ENCODE results near the gene H6PD.

Gene H6PD

DNA sequence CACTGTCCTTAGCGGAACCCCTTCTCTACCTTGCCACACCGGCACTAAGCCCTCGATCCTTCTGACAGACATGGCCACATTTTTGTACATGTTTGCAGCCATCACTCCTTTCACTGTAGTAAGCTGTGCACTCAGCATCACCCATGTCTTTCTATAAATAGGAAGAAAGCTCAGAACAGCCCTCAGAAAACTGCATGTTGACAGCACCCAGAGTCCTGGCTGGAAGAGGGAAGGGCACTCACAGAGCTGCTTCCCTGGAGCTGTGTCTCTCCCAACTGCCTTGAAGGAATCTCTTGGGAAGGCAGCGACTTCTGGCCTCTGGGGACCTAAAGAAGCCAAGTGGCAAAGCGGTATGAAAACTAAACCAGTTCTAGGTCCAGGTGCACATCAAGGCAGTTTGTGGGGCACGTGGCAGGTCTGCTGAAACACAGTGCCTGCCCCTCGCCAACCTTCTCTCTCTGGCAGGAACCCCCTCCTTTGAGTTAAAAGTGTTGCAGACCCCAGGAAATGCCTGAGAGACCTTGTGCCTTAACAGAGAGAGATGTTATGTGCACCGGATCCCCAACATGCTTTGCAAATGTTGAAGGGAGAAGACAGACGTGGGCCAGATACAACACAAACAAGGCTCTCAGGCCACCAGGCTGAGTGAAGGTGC lies 41.9 kb upstream of the H6PD start:
- no peak overlapping the region for H3K4me3 ChIP-seq (ENCODE audit: low read depth, low read length)
- no peaks in the 10 kb centered on the region for H3K9me3 ChIP-seq (ENCODE audit: severe bottlenecking)
- no peaks in the 10 kb centered on the region for H3K36me3 ChIP-seq
- no peaks in the 10 kb centered on the region for H3K27me3 ChIP-seq (ENCODE audit: insufficient read depth, low read depth, severe bottlenecking)
- no peak for DNase-seq
- TF ChIP-seq, protein P1, sequence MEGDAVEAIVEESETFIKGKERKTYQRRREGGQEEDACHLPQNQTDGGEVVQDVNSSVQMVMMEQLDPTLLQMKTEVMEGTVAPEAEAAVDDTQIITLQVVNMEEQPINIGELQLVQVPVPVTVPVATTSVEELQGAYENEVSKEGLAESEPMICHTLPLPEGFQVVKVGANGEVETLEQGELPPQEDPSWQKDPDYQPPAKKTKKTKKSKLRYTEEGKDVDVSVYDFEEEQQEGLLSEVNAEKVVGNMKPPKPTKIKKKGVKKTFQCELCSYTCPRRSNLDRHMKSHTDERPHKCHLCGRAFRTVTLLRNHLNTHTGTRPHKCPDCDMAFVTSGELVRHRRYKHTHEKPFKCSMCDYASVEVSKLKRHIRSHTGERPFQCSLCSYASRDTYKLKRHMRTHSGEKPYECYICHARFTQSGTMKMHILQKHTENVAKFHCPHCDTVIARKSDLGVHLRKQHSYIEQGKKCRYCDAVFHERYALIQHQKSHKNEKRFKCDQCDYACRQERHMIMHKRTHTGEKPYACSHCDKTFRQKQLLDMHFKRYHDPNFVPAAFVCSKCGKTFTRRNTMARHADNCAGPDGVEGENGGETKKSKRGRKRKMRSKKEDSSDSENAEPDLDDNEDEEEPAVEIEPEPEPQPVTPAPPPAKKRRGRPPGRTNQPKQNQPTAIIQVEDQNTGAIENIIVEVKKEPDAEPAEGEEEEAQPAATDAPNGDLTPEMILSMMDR (IDR thresholded peaks at IDR 0.05; ENCODE audit: low read depth, low read length): no peak
- H3K27ac ChIP-seq: no peak overlapping the region

DNA sequence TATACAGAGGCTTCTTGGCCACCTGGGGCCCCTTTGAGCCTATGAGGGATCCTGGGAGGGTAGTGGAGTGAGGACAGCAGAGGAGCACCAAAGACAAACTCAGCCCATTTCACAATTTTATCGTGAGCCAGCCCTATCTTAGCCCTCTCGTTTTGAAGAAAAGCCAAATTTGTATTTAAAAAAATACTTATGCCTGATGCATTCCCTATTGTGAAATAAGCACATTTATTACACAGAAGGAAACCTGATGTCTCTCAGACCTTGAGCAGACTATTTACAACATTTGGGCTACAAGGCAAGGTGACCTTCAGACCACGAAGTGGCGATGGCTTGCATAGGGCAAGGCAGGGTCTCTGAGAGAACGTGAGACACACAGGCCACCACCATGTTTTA lies 41.3 kb upstream of the H6PD start:
- no peak for DNase-seq
- TF ChIP-seq, protein P1 (IDR thresholded peaks at IDR 0.05; ENCODE audit: low read depth, low read length): no peak

DNA sequence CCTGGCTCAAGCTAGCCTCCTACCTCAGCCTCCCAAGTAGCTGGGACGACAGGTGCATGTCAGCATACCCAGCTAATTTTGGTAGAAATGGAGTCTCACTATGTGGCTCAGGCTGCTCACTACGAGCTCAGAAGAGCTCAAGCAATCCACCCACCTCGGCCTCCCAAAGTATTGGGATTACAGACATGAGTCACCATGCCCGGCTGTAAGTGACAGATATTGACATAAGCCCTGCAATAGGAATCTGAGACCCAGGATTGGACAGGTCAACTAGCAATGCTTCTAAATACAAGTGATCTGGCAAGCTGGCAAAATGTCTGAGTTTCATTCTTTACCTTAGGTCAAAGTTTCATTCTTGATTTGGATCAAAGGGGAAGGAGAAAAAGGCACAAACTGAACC lies 40.5 kb upstream of the H6PD start:
- DNase-seq: peak; percentile 48
- no peaks in the 10 kb centered on the region for H3K36me3 ChIP-seq
- no peaks in the 10 kb centered on the region for H3K9me3 ChIP-seq (ENCODE audit: severe bottlenecking)
- no peak overlapping the region for H3K4me3 ChIP-seq (ENCODE audit: low read depth, low read length)
- TF ChIP-seq, protein P1 (IDR thresholded peaks at IDR 0.05; ENCODE audit: low read depth, low read length): no peak
- no peak overlapping the region for H3K27ac ChIP-seq
- H3K27me3 ChIP-seq (ENCODE audit: insufficient read depth, low read depth, severe bottlenecking): no peaks in the 10 kb centered on the region

More for the DNA sequence above, 41.3 kb upstream of the H6PD start:
- Histone ChIP-seq H3K27me3 (ENCODE audit: insufficient read depth, low read depth, severe bottlenecking) (no peaks in the 10 kb centered on the region), H3K27ac (no peak overlapping the region), H3K36me3 (no peaks in the 10 kb centered on the region), H3K4me3 (ENCODE audit: low read depth, low read length) (no peak overlapping the region), H3K9me3 (ENCODE audit: severe bottlenecking) (no peaks in the 10 kb centered on the region)

DNA sequence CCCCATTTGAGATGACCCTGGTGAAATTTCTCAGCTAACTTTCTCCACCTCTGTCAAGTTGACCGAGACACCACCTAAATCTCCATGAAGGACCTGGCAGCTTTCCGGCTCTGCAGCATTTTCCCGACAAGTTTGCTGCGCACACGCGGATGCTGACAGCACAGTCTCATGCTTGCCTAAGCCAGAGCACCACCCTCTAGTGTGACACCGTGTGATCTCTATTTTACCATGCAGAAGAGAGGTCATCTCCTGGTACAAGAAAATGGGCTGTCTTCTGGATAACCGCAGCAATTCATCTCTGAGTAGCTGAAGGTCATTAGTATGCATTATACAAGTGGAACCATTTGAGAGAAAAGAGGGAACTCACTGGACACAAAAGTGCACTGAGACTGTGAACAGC lies 38.9 kb upstream of the H6PD start:
- Histone ChIP-seq H3K36me3 (no peaks in the 10 kb centered on the region), H3K27me3 (ENCODE audit: insufficient read depth, low read depth, severe bottlenecking) (no peaks in the 10 kb centered on the region), H3K27ac (peak overlapping the region; percentile 95), H3K9me3 (ENCODE audit: severe bottlenecking) (no peaks in the 10 kb centered on the region), H3K4me3 (ENCODE audit: low read depth, low read length) (no peak overlapping the region)
- TF ChIP-seq, protein P1 (IDR thresholded peaks at IDR 0.05; ENCODE audit: low read depth, low read length): no peak
- no peak for DNase-seq

DNA sequence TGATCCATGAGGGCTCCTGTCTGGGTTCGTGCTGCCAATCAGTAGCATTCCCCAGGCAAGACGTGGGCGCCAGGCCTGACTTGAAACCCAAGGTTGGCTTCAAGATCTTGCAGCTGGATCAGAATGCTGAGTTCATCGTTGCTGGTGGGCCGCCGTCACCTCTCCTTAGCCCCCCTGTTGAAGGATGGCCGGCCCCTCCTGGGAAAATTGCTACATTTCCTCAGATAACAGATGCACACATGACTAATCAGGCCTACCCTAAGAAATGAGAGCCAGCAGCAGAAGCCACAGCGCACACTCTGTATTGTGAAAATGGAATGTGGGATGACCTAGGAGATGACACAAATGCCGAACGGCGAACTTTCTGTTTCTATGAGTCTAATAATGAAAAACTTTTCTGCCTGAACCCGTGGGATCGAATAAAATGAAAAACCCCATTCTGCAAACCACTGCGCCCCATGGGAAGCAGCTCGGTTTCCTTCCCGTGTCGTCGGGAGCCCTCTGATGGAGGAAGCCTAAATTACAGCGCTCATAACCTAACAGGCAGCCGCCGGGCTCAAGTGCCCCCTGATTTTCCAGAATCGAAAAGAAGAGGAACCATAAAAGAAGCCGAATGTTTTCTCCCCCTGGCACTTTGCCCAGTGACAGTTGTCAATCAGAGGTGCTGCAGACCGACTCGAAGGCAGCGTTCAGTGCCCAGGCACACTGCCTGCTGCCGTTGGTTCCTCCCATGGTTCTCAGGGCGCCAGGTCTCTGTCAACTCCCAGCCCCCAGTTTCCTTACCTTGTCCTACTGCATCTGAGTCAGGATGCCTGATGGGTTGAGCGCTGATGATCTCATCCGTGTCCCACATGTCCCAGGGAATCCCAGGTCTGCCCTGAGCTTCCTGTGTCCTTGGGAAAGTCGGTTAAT lies 38.2 kb upstream of the H6PD start:
- Histone ChIP-seq H3K27me3 (ENCODE audit: insufficient read depth, low read depth, severe bottlenecking) (no peaks in the 10 kb centered on the region), H3K27ac (peak overlapping the region; percentile 95), H3K9me3 (ENCODE audit: severe bottlenecking) (no peaks in the 10 kb centered on the region), H3K4me3 (ENCODE audit: low read depth, low read length) (peak overlapping the region; percentile 42), H3K36me3 (no peaks in the 10 kb centered on the region)
- TF ChIP-seq, protein P1 (IDR thresholded peaks at IDR 0.05; ENCODE audit: low read depth, low read length): peak; percentile 68
- DNase-seq: peak; percentile 92

All from WERI-Rb-1 (cell line).